Adrenal gland (tissue), 5 donors: Measurements from ENCODE around the gene SSH3.

Source experiments
- POLR2A ChIP-seq, 2 donors: fragments of 450-650 bp; IDR thresholded peaks; one replicate each; pipeline ENCODE4 v1.6.1; 2017; ENCODE audit warnings: antibody characterized with exemption in 2 of 2, mild to moderate bottlenecking in 2 of 2, moderate library complexity in 1 of 2
- TF ChIP-seq, protein P1 (sequence below), 6 experiments: fragments of 450-650 bp in 4 of 6; fragments of 200-600 bp in 2 of 6; sonication (generic) in 1 of 6; IDR thresholded peaks; 1 replicate in 5 of 6; 2 replicates in 1 of 6; pipeline versions ENCODE4 v1.5.1 to v1.8.0; 2016 to 2021; ENCODE audit warnings: antibody characterized with exemption in 6 of 6, mild to moderate bottlenecking in 2 of 6, moderate library complexity in 1 of 6
- donor health status: DM: no; HTN: no; CAD: no.

DNA sequence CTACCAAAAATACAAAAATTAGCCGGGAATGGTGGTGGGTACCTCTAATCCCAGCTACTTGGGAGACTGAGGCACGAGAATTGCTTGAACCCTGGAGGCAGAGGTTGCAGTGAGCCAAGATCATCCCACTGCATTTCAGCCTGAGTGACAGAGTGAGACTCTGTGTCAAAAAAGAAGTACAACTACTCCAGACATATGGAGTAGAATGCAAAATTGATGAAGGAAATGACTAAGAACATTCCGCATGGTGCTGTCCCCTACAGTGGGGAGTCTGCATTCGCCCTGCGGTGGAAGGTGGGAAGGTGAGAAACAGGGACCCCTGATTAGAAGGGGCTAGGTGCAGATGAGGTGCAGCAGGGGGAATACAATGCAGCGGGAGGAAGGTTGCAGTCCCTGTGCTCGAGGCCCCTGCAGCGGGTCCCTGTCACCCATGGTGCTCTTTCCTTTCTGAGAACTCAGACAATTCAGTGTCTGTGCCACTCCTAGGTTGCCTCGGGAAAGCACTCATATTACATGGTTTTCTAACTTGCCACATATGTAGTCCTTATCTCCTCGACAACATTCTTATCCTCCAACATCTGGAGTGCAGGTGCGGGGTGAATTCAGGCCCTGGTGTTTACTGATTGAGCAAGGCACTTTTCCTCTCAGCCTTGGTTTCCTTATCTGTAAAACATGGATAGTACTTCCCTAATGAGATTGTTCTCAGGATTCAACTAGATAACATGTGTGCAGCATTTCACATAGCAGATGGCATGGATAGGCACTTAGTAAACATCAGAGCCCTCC, 44.8 kb downstream of the SSH3 start:
- TF ChIP-seq, protein P1, sequence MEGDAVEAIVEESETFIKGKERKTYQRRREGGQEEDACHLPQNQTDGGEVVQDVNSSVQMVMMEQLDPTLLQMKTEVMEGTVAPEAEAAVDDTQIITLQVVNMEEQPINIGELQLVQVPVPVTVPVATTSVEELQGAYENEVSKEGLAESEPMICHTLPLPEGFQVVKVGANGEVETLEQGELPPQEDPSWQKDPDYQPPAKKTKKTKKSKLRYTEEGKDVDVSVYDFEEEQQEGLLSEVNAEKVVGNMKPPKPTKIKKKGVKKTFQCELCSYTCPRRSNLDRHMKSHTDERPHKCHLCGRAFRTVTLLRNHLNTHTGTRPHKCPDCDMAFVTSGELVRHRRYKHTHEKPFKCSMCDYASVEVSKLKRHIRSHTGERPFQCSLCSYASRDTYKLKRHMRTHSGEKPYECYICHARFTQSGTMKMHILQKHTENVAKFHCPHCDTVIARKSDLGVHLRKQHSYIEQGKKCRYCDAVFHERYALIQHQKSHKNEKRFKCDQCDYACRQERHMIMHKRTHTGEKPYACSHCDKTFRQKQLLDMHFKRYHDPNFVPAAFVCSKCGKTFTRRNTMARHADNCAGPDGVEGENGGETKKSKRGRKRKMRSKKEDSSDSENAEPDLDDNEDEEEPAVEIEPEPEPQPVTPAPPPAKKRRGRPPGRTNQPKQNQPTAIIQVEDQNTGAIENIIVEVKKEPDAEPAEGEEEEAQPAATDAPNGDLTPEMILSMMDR (IDR thresholded peaks at IDR 0.05): no peak
- TF ChIP-seq POLR2A (IDR thresholded peaks at IDR 0.05): no peak
